Transverse colon (tissue), 4 donors: Measurements from ENCODE around the gene LETM1.

Experiments used
- POLR2A ChIP-seq: fragments of 450-650 bp; IDR thresholded peaks from one replicate; pipeline ENCODE4 v1.6.1; 2016; ENCODE audit warnings: antibody characterized with exemption, mild to moderate bottlenecking, moderate library complexity
- POLR2AphosphoS5 ChIP-seq, 3 donors: sonication (generic); formaldehyde crosslinking; IDR thresholded peaks; one replicate each; pipeline ENCODE4 v1.6.1; 2016; ENCODE audit warnings: antibody characterized with exemption in 3 of 3
- TF ChIP-seq, protein P1 (sequence below), 5 experiments: fragments of 200-600 bp in 3 of 5; fragments of 450-650 bp in 2 of 5; sonication (generic) in 3 of 5; IDR thresholded peaks; 1 replicate in 2 of 5; 2 replicates in 3 of 5; pipeline ENCODE4 v1.5.1; 2016 to 2017; ENCODE audit warnings: antibody characterized with exemption in 5 of 5, inconsistent platforms in 3 of 5, mild to moderate bottlenecking in 2 of 5, moderate library complexity in 1 of 5

DNA sequence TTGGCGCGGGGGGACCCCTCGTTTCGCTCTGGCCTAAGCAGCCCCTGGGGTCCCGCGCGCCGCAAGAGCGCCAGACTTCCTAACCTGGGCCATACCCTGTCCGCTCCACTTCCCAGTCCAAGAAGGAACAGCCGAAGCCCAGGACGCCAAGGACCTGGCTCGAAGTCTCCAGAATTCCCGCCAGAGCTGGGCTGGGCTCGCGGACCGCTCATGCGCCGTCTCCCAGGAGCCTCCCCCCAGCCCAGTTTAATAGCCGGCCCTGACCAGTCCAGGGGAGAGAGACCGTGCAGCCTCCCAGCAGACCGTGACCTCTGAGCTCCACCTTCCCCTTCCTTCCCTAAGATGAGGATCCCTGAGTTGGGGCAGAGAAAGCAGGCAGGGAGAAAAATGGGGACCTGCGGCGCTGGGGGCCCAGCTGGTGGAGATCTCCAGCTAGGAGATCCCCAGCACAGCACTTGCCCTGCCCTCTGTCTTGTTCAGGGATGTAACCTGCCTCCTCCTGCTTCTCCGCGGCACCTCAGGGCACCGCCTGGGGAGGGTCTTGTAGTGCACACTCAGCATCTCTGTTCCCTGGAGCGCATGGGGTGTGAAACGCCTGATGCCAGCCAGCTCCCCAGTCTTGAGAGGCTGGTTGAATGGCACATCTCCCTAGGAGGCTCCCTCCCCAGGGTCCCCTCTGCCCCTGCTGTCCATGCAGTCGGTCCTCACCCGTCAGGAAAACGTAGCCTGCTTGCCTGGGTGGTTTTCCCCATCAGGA, 1.2 kb upstream of the LETM1 start:
- TF ChIP-seq, protein P1, sequence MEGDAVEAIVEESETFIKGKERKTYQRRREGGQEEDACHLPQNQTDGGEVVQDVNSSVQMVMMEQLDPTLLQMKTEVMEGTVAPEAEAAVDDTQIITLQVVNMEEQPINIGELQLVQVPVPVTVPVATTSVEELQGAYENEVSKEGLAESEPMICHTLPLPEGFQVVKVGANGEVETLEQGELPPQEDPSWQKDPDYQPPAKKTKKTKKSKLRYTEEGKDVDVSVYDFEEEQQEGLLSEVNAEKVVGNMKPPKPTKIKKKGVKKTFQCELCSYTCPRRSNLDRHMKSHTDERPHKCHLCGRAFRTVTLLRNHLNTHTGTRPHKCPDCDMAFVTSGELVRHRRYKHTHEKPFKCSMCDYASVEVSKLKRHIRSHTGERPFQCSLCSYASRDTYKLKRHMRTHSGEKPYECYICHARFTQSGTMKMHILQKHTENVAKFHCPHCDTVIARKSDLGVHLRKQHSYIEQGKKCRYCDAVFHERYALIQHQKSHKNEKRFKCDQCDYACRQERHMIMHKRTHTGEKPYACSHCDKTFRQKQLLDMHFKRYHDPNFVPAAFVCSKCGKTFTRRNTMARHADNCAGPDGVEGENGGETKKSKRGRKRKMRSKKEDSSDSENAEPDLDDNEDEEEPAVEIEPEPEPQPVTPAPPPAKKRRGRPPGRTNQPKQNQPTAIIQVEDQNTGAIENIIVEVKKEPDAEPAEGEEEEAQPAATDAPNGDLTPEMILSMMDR (IDR thresholded peaks at IDR 0.05) = no peak
- TF ChIP-seq POLR2A = no peak
- no peak for TF ChIP-seq POLR2AphosphoS5 (IDR thresholded peaks at IDR 0.05)
